Kidney (tissue), 14 donors: ENCODE measurements around the gene PHTF2. TPM values are rescaled to one million over a fixed set of nuclear protein-coding genes. Genes with fewer than 3 reads are reported as not detected.

Experiments
- DNase-seq, 5 donors: peaks; one replicate each; pipeline ENCODE4 v3.0.0-alpha.2; 2013 to 2020
- FAIRE-seq: peaks from 2 replicates; lab custom pipeline; 2012; peaks lifted over from hg19 to GRCh38; lab: Jason Lieb, UNC
- H3K27ac ChIP-seq, 2 donors: one replicate each; pipeline ENCODE4 v1.7.0; 2013; ENCODE audit warnings: low read depth in 2 of 2, low read length in 2 of 2, inconsistent platforms in 1 of 2
- H3K27me3 ChIP-seq: one replicate; pipeline ENCODE4 v1.7.1; 2013; ENCODE audit warnings: low read length, inconsistent platforms; ENCODE audit not compliant: control insufficient read depth, insufficient read depth
- H3K36me3 ChIP-seq, 3 donors: one replicate each; pipeline versions ENCODE4 v1.7.0 to v1.7.1; 2013; ENCODE audit warnings: low read length in 3 of 3, control low read depth in 1 of 3, inconsistent platforms in 1 of 3; ENCODE audit not compliant: insufficient read depth in 3 of 3, control insufficient read depth in 2 of 3
- H3K4me1 ChIP-seq, 3 donors: one replicate each; pipeline versions ENCODE4 v1.7.0 to v1.7.1; 2013; ENCODE audit warnings: low read length in 3 of 3, inconsistent platforms in 1 of 3, low read depth in 1 of 3; ENCODE audit not compliant: control insufficient read depth in 2 of 3, insufficient read depth in 2 of 3
- H3K4me3 ChIP-seq, 3 donors: one replicate each; pipeline versions ENCODE4 v1.7.0 to v1.8.1; 2013; ENCODE audit warnings: low read length in 3 of 3, control low read depth in 1 of 3, inconsistent platforms in 1 of 3
- H3K9ac ChIP-seq, 3 donors: one replicate each; pipeline versions ENCODE4 v1.7.0 to v1.7.1; 2013; ENCODE audit warnings: low read length in 3 of 3, control low read depth in 1 of 3, inconsistent platforms in 1 of 3
- H3K9me3 ChIP-seq, 3 donors: one replicate each; pipeline versions ENCODE4 v1.7.0 to v1.7.1; 2013; ENCODE audit warnings: low read length in 3 of 3, control low read depth in 1 of 3, inconsistent platforms in 1 of 3; ENCODE audit not compliant: control insufficient read depth in 2 of 3, insufficient read depth in 1 of 3
- CTCF ChIP-seq: IDR thresholded peaks from 3 replicates; pipeline ENCODE4 v1.5.1; 2012; ENCODE audit warnings: mild to moderate bottlenecking, moderate library complexity, borderline replicate concordance; ENCODE audit not compliant: insufficient read depth; ENCODE audit errors: extremely low read depth
- intact Hi-C: fragments of 100-400 bp; cut with DNase I; formaldehyde crosslinking; loops from one replicate; pipeline ENCODE4 v1.11.1; 2022
- polyA plus RNA-seq: library from polyadenylated mRNA; stranded (reverse); fragments of 350-450 nt; fragmentation: Illumina TruSeq; extraction: RNeasy Lipid Tissue Mini Kit (QIAGEN cat#74804); gene quantifications from one replicate; pipeline ENCODE4 v1.2.3, GENCODE V29; 2014; ENCODE audit warnings: low read depth, low replicate concordance; ENCODE audit not compliant: insufficient read depth
- total RNA-seq: library from RNA; stranded (reverse); fragmentation: NEBNext Ultra II Directional; extraction: Animal tissue kit (Norgen Biotek cat#: 25700); gene quantifications from one replicate; pipeline ENCODE4 v1.2.1, GENCODE V29; 2021
- donor health status: control.
- donor health status: control.
- donor health status: control.
- donor health status: control.
- donor health status: control.
- donor health status: DM: yes; HTN: yes; CAD: no.
- donor health status: Normal renal cell carcinoma (clear cell type).

The PHTF2 gene
- total and polyA plus RNA-seq, 2 donors from 2014 or later, result 6.0 to 13.8 TPM

GRCh38 chr7:77923419-77923818 lies 124.8 kb downstream of the PHTF2 start:
- Histone ChIP-seq H3K9ac (no peak overlapping the region), H3K4me1 (no peaks in the 10 kb centered on the region), H3K9me3 (no peaks in the 10 kb centered on the region), H3K36me3 (peaks cover 0 to 6% (median 0%) of the 10 kb centered on the region in 3 donors), H3K4me3 (no peak overlapping the region), H3K27ac (no peak overlapping the region), H3K27me3 (no peaks in the 10 kb centered on the region)
- DNase-seq, result no peak
- FAIRE-seq, result no peak
- intact Hi-C loops, result no loop called here
- no peak for TF ChIP-seq CTCF

- intact Hi-C loops, result no loop called here
- H3K9ac ChIP-seq, result no peak overlapping the region
- no peak overlapping the region for H3K4me3 ChIP-seq
- DNase-seq, result no peak
- no peaks in the 10 kb centered on the region for H3K9me3 ChIP-seq
- no peaks in the 10 kb centered on the region for H3K4me1 ChIP-seq
- TF ChIP-seq CTCF, result no peak
- H3K27ac ChIP-seq, result no peak overlapping the region
- H3K36me3 ChIP-seq, result no peaks in the 10 kb centered on the region
- no peak for FAIRE-seq
- no peaks in the 10 kb centered on the region for H3K27me3 ChIP-seq
Measured at GRCh38 chr7:77930496-77930895, 131.9 kb downstream of the PHTF2 start.

GRCh38 chr7:77931841-77932240 lies 133.3 kb downstream of the PHTF2 start:
- no peak for TF ChIP-seq CTCF
- no peaks in the 10 kb centered on the region for H3K27me3 ChIP-seq
- H3K4me1 ChIP-seq, result no peaks in the 10 kb centered on the region
- no peaks in the 10 kb centered on the region for H3K9me3 ChIP-seq
- no peak overlapping the region for H3K9ac ChIP-seq
- no peak overlapping the region for H3K4me3 ChIP-seq
- no peak for FAIRE-seq
- DNase-seq, result no peak
- no peaks in the 10 kb centered on the region for H3K36me3 ChIP-seq
- intact Hi-C loops, result no loop called here
- no peak overlapping the region for H3K27ac ChIP-seq

- no peak for TF ChIP-seq CTCF
- DNase-seq (no peak), FAIRE-seq (no peak)
- H3K9ac ChIP-seq, result no peak overlapping the region
- H3K36me3 ChIP-seq, result no peaks in the 10 kb centered on the region
- no peaks in the 10 kb centered on the region for H3K9me3 ChIP-seq
- intact Hi-C loops, result no loop called here
- no peaks in the 10 kb centered on the region for H3K27me3 ChIP-seq
- H3K27ac ChIP-seq, result no peak overlapping the region
- no peaks in the 10 kb centered on the region for H3K4me1 ChIP-seq
- no peak overlapping the region for H3K4me3 ChIP-seq
Measured at GRCh38 chr7:77933394-77933793, 134.8 kb downstream of the PHTF2 start.
